ENCODE data around the gene LRSAM1.

The LRSAM1 gene

DNA sequence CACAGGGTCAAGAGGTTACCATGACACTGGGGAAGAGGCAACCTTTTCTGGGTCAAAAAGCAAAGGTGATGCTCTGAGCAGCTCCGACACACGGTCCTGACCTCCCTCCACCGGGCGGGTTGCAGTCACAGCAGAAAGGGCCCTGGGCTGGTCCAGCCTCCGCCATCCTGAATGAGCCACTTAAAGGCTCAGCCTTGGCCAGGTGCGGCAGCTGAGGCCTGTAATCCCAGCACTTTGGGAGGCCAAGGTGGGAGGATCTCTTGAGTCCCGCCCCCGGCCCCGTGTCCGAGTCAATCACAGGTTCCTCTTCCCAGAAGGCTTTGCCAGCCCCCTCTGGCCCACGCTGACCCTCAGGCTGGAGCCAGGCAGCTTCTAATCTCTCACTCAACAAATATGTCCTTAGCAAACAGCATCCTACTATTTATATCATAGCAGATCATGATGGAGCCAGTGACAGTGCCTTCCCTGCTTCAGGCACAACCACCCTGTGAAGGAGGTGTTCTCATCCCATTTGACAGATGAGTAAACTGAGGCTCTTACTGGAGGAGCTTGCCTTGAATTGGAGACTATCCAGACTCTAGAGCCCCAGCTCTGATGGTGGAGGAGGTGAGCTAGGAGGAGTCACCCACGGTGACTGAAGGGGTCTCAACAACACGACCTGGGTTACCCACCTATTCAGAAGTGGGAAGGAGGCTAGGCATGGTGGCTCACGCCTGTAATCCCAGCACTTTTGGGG is 79.1 kb downstream of the LRSAM1 start:
- DNase-seq (ENCODE audit: low read depth) = no peak
- TF ChIP-seq, protein P1, sequence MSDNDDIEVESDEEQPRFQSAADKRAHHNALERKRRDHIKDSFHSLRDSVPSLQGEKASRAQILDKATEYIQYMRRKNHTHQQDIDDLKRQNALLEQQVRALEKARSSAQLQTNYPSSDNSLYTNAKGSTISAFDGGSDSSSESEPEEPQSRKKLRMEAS (IDR thresholded peaks at IDR 0.05; ENCODE audit: low read depth, low read length) = no peak
- TF ChIP-seq MYC (IDR thresholded peaks at IDR 0.05; ENCODE audit: low read depth, low read length) (no peak), POLR2A (IDR thresholded peaks at IDR 0.05; ENCODE audit: extremely low read depth, insufficient read length) (no peak)
- H3K4me3 ChIP-seq (ENCODE audit: low read depth, low read length) = no peak overlapping the region

DNA sequence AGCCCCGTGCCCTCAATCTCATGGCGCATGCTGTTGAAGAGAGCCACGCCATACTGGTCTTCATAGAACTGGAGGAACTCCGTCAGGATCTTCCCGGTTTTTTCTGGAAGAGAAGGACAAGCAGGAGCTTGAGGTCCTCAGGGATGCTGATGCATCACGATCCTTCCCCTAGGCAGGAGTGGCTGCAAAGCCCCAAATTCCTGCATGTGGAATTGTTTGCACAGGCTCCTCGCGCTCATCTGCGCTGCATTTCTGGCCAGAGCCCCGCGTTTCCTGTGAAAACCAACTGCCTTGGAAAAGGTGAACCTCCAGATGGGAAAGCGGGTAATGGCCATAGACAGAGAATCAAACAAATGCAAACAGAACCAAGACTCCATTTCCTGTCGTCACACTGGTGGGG is 80.4 kb downstream of the LRSAM1 start:
- TF ChIP-seq, protein P1 (IDR thresholded peaks at IDR 0.05; ENCODE audit: low read depth, low read length) = no peak
- TF ChIP-seq POLR2A (IDR thresholded peaks at IDR 0.05; ENCODE audit: extremely low read depth, insufficient read length) (no peak), MYC (IDR thresholded peaks at IDR 0.05; ENCODE audit: low read depth, low read length) (no peak)
- TF ChIP-seq, protein P2, sequence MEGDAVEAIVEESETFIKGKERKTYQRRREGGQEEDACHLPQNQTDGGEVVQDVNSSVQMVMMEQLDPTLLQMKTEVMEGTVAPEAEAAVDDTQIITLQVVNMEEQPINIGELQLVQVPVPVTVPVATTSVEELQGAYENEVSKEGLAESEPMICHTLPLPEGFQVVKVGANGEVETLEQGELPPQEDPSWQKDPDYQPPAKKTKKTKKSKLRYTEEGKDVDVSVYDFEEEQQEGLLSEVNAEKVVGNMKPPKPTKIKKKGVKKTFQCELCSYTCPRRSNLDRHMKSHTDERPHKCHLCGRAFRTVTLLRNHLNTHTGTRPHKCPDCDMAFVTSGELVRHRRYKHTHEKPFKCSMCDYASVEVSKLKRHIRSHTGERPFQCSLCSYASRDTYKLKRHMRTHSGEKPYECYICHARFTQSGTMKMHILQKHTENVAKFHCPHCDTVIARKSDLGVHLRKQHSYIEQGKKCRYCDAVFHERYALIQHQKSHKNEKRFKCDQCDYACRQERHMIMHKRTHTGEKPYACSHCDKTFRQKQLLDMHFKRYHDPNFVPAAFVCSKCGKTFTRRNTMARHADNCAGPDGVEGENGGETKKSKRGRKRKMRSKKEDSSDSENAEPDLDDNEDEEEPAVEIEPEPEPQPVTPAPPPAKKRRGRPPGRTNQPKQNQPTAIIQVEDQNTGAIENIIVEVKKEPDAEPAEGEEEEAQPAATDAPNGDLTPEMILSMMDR (IDR thresholded peaks at IDR 0.05; ENCODE audit: low read depth, low read length) = no peak
- no peak overlapping the region for H3K4me3 ChIP-seq (ENCODE audit: low read depth, low read length)
- DNase-seq (ENCODE audit: low read depth) = no peak

DNA sequence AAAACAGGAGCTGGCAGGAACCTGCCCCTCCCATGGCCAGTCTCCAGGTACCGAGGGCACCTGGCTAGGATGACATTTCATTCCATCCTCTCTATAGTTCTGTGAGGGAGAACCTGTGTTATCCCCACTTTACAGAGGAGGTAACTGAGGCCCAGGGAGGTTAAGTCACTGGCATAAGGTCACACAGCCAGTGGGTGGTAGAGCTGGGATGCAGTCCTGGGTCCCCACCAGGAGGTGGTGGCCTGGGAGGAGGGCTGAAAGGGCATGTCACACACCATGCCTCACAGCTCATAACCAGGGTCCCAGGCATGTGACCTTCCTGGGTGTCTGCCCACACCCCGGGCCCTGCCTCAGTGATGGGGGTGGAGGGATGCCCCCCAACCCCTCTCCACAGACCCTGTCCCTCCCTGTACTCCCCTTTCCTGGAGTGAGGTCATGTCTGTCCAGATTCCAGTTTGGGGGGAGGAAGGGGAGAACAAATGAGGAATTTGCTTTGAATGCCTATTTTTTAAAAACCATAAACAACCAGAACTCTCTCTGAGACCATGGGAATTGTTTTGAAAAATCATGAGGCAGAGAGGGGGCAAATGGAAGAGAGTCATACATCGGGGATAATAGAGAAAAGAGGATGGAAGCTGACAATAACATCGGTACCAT is 83.1 kb downstream of the LRSAM1 start:
- TF ChIP-seq POLR2A (IDR thresholded peaks at IDR 0.05; ENCODE audit: extremely low read depth, insufficient read length) = no peak
- TF ChIP-seq, protein P1 (IDR thresholded peaks at IDR 0.05; ENCODE audit: low read depth, low read length) = no peak
- TF ChIP-seq, protein P2 (IDR thresholded peaks at IDR 0.05; ENCODE audit: low read depth, low read length) = no peak
- TF ChIP-seq MYC (IDR thresholded peaks at IDR 0.05; ENCODE audit: low read depth, low read length) = no peak
- no peak overlapping the region for H3K4me3 ChIP-seq (ENCODE audit: low read depth, low read length)
- no peak for DNase-seq (ENCODE audit: low read depth)

DNA sequence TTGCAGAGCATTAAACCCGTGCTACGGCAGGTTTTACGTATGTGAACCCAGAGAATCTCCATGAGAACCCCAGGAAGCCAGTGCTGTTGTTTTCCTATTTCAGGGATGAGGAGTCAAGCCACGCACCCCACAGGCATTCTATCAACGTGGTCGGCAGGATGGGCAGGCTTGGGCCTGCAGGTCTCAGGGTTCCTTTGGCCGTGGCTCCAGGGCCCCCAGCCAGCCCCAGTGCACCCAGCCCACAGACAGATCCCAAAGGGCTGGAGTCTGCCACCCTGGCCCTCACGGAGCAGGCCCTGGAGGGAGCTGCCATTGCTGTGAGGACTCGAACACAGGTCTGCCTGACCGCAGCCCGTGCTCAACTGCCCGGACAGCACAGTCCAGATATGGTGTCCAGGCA is 83.6 kb downstream of the LRSAM1 start:
- no peak for DNase-seq (ENCODE audit: low read depth)
- no peak for TF ChIP-seq POLR2A (IDR thresholded peaks at IDR 0.05; ENCODE audit: extremely low read depth, insufficient read length)
- TF ChIP-seq MYC (IDR thresholded peaks at IDR 0.05; ENCODE audit: low read depth, low read length) = no peak
- TF ChIP-seq, protein P1 (IDR thresholded peaks at IDR 0.05; ENCODE audit: low read depth, low read length) = no peak
- TF ChIP-seq, protein P2 (IDR thresholded peaks at IDR 0.05; ENCODE audit: low read depth, low read length) = no peak
- no peak overlapping the region for H3K4me3 ChIP-seq (ENCODE audit: low read depth, low read length)

DNA sequence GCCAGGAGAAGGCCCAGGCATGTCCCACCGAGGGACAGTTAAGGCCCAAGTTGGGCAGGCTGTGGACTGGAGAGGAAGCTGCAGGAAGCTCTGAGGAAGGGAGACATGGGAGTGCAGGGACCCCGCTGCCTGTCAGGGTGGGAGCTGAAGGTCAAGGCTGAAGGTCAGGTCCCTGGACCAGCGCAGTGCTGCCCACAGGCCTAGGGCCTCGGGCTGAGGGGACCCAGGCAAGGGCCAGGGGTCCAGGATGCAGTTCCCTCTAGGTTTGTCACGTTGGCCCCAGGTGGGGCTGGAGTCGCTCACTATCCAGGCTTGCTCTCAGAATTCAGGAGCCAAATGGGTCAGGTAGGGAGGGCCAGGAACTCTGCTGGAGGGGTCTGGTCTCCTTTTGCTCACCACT is 84.1 kb downstream of the LRSAM1 start:
- TF ChIP-seq MYC (IDR thresholded peaks at IDR 0.05; ENCODE audit: low read depth, low read length) (no peak), POLR2A (IDR thresholded peaks at IDR 0.05; ENCODE audit: extremely low read depth, insufficient read length) (no peak)
- TF ChIP-seq, protein P2 (IDR thresholded peaks at IDR 0.05; ENCODE audit: low read depth, low read length) = no peak
- TF ChIP-seq, protein P1 (IDR thresholded peaks at IDR 0.05; ENCODE audit: low read depth, low read length) = no peak
- no peak overlapping the region for H3K4me3 ChIP-seq (ENCODE audit: low read depth, low read length)
- DNase-seq (ENCODE audit: low read depth) = no peak

DNA sequence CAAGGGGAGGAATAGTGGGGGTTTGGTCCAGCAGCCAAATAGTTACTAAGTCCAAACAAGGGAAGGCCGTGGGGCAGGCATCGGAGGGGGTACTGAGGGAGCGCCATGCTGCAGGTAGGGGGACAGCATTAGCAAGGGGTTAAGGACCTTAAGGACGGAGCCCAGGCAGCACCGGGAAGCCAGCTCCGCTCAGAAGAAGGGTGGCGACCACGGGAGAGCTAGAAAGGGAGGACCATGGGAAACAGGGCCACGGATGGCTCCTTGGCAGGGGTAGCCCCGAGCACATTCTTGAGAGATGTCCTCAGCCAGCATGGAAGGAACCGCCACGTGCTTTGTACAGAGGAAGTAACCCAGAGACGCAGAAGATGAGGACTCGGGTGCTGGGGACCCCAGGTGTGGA is 84.5 kb downstream of the LRSAM1 start:
- DNase-seq (ENCODE audit: low read depth) = no peak
- TF ChIP-seq POLR2A (IDR thresholded peaks at IDR 0.05; ENCODE audit: extremely low read depth, insufficient read length) = no peak
- TF ChIP-seq, protein P1 (IDR thresholded peaks at IDR 0.05; ENCODE audit: low read depth, low read length) = no peak
- TF ChIP-seq, protein P2 (IDR thresholded peaks at IDR 0.05; ENCODE audit: low read depth, low read length) = no peak
- TF ChIP-seq MYC (IDR thresholded peaks at IDR 0.05; ENCODE audit: low read depth, low read length) = no peak
- H3K4me3 ChIP-seq (ENCODE audit: low read depth, low read length) = no peak overlapping the region

All from NB4 (cell line).